Neural cell (in vitro differentiated cells): ENCODE data around the gene HIGD1C.

Experiments
- EZH2 ChIP-seq: fragments of 200-600, 300-800 bp; shearing (Covaris generic), sonication (generic); IDR thresholded peaks from 2 replicates; pipeline ENCODE4 v1.6.1; 2014; ENCODE audit warnings: antibody characterized with exemption, low read length, borderline replicate concordance, mild to moderate bottlenecking; ENCODE audit not compliant: insufficient read depth, poor library complexity, severe bottlenecking
- POLR2AphosphoS5 ChIP-seq: IDR thresholded peaks from 2 replicates; pipeline ENCODE4 v1.6.1; 2012

- TF ChIP-seq EZH2 (no peak), POLR2AphosphoS5 (no peak)
Measured at GRCh38 chr12:50971946-50972345, 19.6 kb downstream of the HIGD1C start.
